Transverse colon (tissue), 4 donors: ENCODE measurements around the gene RPRD1B. TPM values are rescaled to one million over a fixed set of nuclear protein-coding genes. Genes with fewer than 3 reads are reported as not detected.

Experiments
- DNase-seq: peaks from one replicate; pipeline ENCODE4 v3.0.0-alpha.2; 2019
- H3K27ac ChIP-seq, 4 donors: fragments of 200-600 bp; sonication (generic); 2 replicates each; pipeline ENCODE4 v1.5.1; 2016 to 2018; ENCODE audit warnings: inconsistent platforms in 4 of 4
- H3K27me3 ChIP-seq: fragments of 200-600 bp; sonication (generic); 2 replicates; pipeline ENCODE4 v1.5.1; 2017; ENCODE audit warnings: inconsistent platforms
- H3K36me3 ChIP-seq, 4 donors: fragments of 200-600 bp; sonication (generic); 2 replicates each; pipeline ENCODE4 v1.5.1; 2017 to 2019; ENCODE audit warnings: inconsistent platforms in 4 of 4
- H3K4me1 ChIP-seq, 4 donors: fragments of 200-600 bp; sonication (generic); 2 replicates each; pipeline ENCODE4 v1.5.1; 2017 to 2020; ENCODE audit warnings: inconsistent platforms in 4 of 4
- H3K4me3 ChIP-seq, 4 donors: fragments of 200-600 bp; sonication (generic); 1 replicate in 1 of 4; 2 replicates in 3 of 4; pipeline versions ENCODE4 v1.5.1 to v1.6.1; 2017 to 2019; ENCODE audit warnings: inconsistent platforms in 4 of 4
- H3K9me3 ChIP-seq, 2 donors: fragments of 200-600 bp; sonication (generic); 2 replicates each; pipeline ENCODE4 v1.5.1; 2017 to 2019; ENCODE audit warnings: inconsistent platforms in 2 of 2
- EP300 ChIP-seq: sonication (generic); formaldehyde crosslinking; IDR thresholded peaks from one replicate; pipeline ENCODE4 v1.6.1; 2017; ENCODE audit warnings: antibody characterized with exemption, low read depth
- POLR2A ChIP-seq: fragments of 450-650 bp; IDR thresholded peaks from one replicate; pipeline ENCODE4 v1.6.1; 2016; ENCODE audit warnings: antibody characterized with exemption, mild to moderate bottlenecking, moderate library complexity
- POLR2AphosphoS5 ChIP-seq, 3 donors: sonication (generic); formaldehyde crosslinking; IDR thresholded peaks; one replicate each; pipeline ENCODE4 v1.6.1; 2016; ENCODE audit warnings: antibody characterized with exemption in 3 of 3
- WGBS, 2 donors: methylation state at CpG; one replicate each; pipeline ENCODE4 v1.1.5; 2018; ENCODE audit warnings: low coverage in 1 of 2; 5-methylcytosine and 5-hydroxymethylcytosine counted together
- in situ Hi-C, 4 donors: fragments of 200-750 bp; cut with MboI; loops; one replicate each; pipeline versions ENCODE4 v1.15.0 to v1.15.1; 2017; ENCODE audit warnings: low sequenced_read_pairs in 3 of 4, low pct_ligation_motif_present in 1 of 4, low pct_unique_long_range_greater_than_20kb in 1 of 4
- intact Hi-C: fragments of 100-400 bp; cut with DNase I; formaldehyde crosslinking; loops from one replicate; pipeline ENCODE4 v1.15.1; 2023; ENCODE audit warnings: low total_unique reads
- total RNA-seq, 4 donors: library from RNA; depleted of rRNA; stranded (reverse); fragments of >200 nt; gene quantifications; one replicate each; pipeline ENCODE4 v1.1.0, GENCODE V29; 2016
- TF ChIP-seq, protein P1 (sequence below), 5 experiments: fragments of 200-600 bp in 3 of 5; fragments of 450-650 bp in 2 of 5; sonication (generic) in 3 of 5; IDR thresholded peaks; 1 replicate in 2 of 5; 2 replicates in 3 of 5; pipeline ENCODE4 v1.5.1; 2016 to 2017; ENCODE audit warnings: antibody characterized with exemption in 5 of 5, inconsistent platforms in 3 of 5, mild to moderate bottlenecking in 2 of 5, moderate library complexity in 1 of 5

RPRD1B gene
- total RNA-seq, 4 donors from 2014 or later: 16.5 to 35.9 (median 21.0) TPM

DNA sequence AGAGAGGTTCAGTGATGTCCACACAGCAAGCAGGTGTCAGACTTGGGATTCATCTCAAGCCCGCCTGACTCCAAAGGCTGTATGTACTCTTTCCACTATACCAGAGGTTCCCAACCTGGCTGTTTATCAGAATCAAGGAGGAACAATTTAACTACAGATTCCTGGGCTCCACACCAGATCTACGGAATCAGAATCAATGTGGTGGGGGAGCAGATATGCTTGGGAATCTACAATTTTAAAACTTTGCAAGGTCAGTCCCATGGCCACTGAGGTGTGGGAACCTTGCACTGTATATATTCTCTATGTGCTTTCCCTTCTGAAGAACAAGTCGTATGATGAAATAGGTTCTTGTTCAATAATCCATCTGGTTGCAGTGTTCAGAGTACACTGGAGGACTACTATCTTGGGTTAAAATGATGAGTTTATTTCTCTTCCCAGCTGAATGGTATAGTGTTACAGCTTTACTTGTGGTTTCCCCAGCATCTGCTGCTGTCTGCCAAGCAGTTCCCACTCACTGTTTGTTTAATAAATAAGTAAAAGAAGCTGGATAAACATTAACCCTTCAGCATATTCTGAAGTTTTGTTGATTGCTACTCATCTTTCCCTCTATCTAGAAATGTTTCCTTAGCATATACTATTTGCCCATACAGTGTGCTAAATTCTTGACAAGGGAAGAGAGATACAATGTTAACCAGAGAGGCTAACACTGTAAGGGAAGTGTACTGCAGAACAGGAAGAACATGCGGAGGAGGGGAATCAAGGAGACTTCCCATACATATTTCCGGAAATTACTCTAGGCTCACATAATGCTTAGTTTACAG lies 10.2 kb upstream of the RPRD1B start:
- no peaks in the 10 kb centered on the region for H3K27me3 ChIP-seq
- intact Hi-C loops: no loop called here
- peaks cover 3 to 5% of the 10 kb centered on the region in 2 donors for H3K9me3 ChIP-seq
- WGBS, 2 donors: 73 to 83% methylated on average over 4 to 5 of the region's 5 CpGs
- peak overlapping the region in 2 of 4 donors; percentile 12 to 17 for H3K27ac ChIP-seq
- H3K4me3 ChIP-seq: no peak overlapping the region
- in situ Hi-C loops: no loop called here
- DNase-seq: no peak
- peaks cover 0 to 22% (median 4%) of the 10 kb centered on the region in 4 donors for H3K4me1 ChIP-seq
- H3K36me3 ChIP-seq: peaks cover 0 to 6% (median 3%) of the 10 kb centered on the region in 4 donors
- no peak for TF ChIP-seq POLR2AphosphoS5 (IDR thresholded peaks at IDR 0.05)
- no peak for TF ChIP-seq EP300
- TF ChIP-seq, protein P1, sequence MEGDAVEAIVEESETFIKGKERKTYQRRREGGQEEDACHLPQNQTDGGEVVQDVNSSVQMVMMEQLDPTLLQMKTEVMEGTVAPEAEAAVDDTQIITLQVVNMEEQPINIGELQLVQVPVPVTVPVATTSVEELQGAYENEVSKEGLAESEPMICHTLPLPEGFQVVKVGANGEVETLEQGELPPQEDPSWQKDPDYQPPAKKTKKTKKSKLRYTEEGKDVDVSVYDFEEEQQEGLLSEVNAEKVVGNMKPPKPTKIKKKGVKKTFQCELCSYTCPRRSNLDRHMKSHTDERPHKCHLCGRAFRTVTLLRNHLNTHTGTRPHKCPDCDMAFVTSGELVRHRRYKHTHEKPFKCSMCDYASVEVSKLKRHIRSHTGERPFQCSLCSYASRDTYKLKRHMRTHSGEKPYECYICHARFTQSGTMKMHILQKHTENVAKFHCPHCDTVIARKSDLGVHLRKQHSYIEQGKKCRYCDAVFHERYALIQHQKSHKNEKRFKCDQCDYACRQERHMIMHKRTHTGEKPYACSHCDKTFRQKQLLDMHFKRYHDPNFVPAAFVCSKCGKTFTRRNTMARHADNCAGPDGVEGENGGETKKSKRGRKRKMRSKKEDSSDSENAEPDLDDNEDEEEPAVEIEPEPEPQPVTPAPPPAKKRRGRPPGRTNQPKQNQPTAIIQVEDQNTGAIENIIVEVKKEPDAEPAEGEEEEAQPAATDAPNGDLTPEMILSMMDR (IDR thresholded peaks at IDR 0.05): no peak
- no peak for TF ChIP-seq POLR2A

DNA sequence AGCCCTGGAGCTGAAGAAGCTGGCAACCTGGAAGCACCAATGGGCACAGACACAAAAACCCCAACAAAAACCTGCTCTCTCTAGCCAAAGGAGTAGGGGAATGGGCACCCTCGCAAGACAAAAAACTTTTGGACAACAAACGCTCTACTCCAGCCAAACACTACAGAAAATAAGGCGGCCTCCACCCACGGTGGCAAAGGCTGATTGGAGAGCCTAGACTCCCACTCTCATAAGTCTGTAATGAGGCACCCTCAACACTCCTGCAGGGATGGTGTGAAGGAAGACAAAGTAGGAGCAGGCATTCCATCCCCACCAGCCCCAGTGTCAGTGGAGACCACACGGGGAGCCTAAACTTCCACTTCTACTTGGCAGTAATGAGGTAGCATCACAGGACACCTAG lies 9.1 kb upstream of the RPRD1B start:
- intact Hi-C loops: no loop called here
- 76 to 94% methylated on average over 3 to 5 of the region's 5 CpGs for WGBS, 2 donors

DNA sequence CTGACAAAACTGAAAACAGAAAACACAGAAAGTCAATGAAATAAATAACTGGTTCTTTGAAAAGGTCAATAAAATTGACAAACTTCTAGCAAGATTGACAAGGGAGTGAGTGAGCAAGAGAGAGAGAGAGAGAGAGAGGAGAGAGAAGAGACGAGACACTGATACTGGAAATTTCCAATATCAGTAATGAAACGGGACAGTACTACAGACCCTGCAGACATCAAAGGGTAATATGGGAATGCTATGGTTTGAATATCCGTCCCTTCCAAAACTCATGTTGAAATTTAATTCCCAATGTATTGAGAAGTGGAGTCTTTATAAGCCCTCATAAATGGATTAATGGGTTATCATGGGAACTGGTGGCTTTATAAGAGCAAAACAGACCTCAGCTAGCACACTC lies 4.1 kb upstream of the RPRD1B start:
- Histone ChIP-seq H3K4me3 (no peak overlapping the region), H3K36me3 (no peaks in the 10 kb centered on the region), H3K27me3 (no peaks in the 10 kb centered on the region), H3K4me1 (peaks cover 10 to 20% (median 13%) of the 10 kb centered on the region in 4 donors), H3K27ac (no peak overlapping the region), H3K9me3 (no peaks in the 10 kb centered on the region)
- intact Hi-C loops: no loop called here
- no peak for DNase-seq
- in situ Hi-C loops: no loop called here
- TF ChIP-seq EP300 (no peak), POLR2AphosphoS5 (IDR thresholded peaks at IDR 0.05) (no peak), POLR2A (no peak)
- TF ChIP-seq, protein P1 (IDR thresholded peaks at IDR 0.05): no peak
- WGBS, 2 donors: 88 to 96% methylated on average over 3 of the region's 3 CpGs

More for the DNA sequence above, 9.1 kb upstream of the RPRD1B start:
- Histone ChIP-seq H3K4me1 (peaks cover 0 to 22% (median 4%) of the 10 kb centered on the region in 4 donors), H3K27me3 (no peaks in the 10 kb centered on the region), H3K4me3 (no peak overlapping the region), H3K36me3 (no peaks in the 10 kb centered on the region), H3K9me3 (no peaks in the 10 kb centered on the region), H3K27ac (peak overlapping the region in 1 of 4 donors; percentile 12)
- no peak for DNase-seq
- TF ChIP-seq, protein P1 (IDR thresholded peaks at IDR 0.05): no peak
- TF ChIP-seq EP300: no peak
- no peak for TF ChIP-seq POLR2A
- no peak for TF ChIP-seq POLR2AphosphoS5 (IDR thresholded peaks at IDR 0.05)
- in situ Hi-C loops: no loop called here

DNA sequence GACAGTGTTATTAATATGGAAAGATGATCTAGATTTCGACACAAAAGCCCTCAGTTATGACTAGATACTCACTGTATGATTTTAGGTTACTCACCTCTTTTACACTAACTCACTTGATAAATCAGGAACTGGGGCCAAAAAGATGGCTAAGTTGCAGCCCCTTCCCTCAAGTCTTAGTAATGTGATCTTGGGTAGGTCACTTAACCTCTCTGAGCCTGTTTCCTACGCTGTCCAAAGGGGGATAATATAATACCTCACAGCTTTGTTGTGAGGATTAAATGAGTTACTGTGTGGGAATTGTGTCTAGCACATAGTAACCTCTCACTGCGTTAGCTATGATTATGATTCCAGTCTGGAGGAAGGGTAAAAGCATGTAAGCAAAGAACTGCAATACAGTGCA lies 1.6 kb upstream of the RPRD1B start:
- in situ Hi-C loops: no loop called here
- Histone ChIP-seq H3K27ac (no peak overlapping the region), H3K4me3 (no peak overlapping the region), H3K4me1 (peaks cover 15 to 45% (median 32%) of the 10 kb centered on the region in 4 donors), H3K9me3 (no peaks in the 10 kb centered on the region), H3K27me3 (no peaks in the 10 kb centered on the region), H3K36me3 (no peaks in the 10 kb centered on the region)
- no peak for DNase-seq
- WGBS, 2 donors: 82 to 88% methylated on average over 3 of the region's 3 CpGs
- TF ChIP-seq POLR2AphosphoS5 (IDR thresholded peaks at IDR 0.05): no peak
- TF ChIP-seq, protein P1 (IDR thresholded peaks at IDR 0.05): no peak
- TF ChIP-seq POLR2A: no peak
- no peak for TF ChIP-seq EP300
- intact Hi-C loops: no loop called here
